MM.1S (cell line): ENCODE results near the gene GNAI2.

Experiments used
- DNase-seq: peaks from one replicate; pipeline ENCODE4 v3.0.0-alpha.2; 2015
- H2AFZ ChIP-seq: fragments of 300-600 bp; sonication (generic); 2 replicates; pipeline ENCODE4 v1.6.0; 2016; ENCODE audit warnings: antibody characterized with exemption, low read length
- H3F3A ChIP-seq: fragments of 300-600 bp; sonication (generic); 2 replicates; pipeline ENCODE4 v1.6.1; 2016; ENCODE audit warnings: mild to moderate bottlenecking, antibody characterized with exemption, low read length, moderate library complexity, mixed read lengths; ENCODE audit not compliant: insufficient read depth
- H3K27ac ChIP-seq: fragments of 300-600 bp; sonication (generic); 2 replicates; pipeline ENCODE4 v1.5.1; 2016; ENCODE audit warnings: mild to moderate bottlenecking, low read length
- H3K27me3 ChIP-seq: fragments of 300-600 bp; sonication (generic); replicated peaks from 2 replicates; pipeline ENCODE4 v1.6.0; 2016; ENCODE audit warnings: low read length; ENCODE audit not compliant: insufficient read depth
- H3K36me3 ChIP-seq: fragments of 300-600 bp; sonication (generic); replicated peaks from 2 replicates; pipeline ENCODE4 v1.6.1; 2016; ENCODE audit warnings: mild to moderate bottlenecking, low read length, mixed read lengths; ENCODE audit not compliant: insufficient read depth
- H3K4me1 ChIP-seq: fragments of 300-600 bp; sonication (generic); 2 replicates; pipeline ENCODE4 v1.6.1; 2016; ENCODE audit warnings: low read length, mixed read lengths
- H3K4me2 ChIP-seq: fragments of 300-600 bp; sonication (generic); 2 replicates; pipeline ENCODE4 v1.6.0; 2016; ENCODE audit warnings: low read depth, low read length
- H3K4me3 ChIP-seq: fragments of 300-600 bp; sonication (generic); 2 replicates; pipeline ENCODE4 v1.5.1; 2016; ENCODE audit warnings: low read length, mixed read lengths
- H3K79me2 ChIP-seq: fragments of 300-600 bp; sonication (generic); 2 replicates; pipeline ENCODE4 v1.6.1; 2016; ENCODE audit warnings: mixed run types, low read length, mixed read lengths
- H3K9ac ChIP-seq: fragments of 300-600 bp; sonication (generic); 2 replicates; pipeline ENCODE4 v1.6.1; 2016; ENCODE audit warnings: low read length, mixed read lengths
- H3K9me2 ChIP-seq: fragments of 300-600 bp; sonication (generic); replicated peaks from 2 replicates; pipeline ENCODE4 v1.6.1; 2016; ENCODE audit warnings: mild to moderate bottlenecking, low read length, mixed read lengths; ENCODE audit not compliant: insufficient read depth
- H3K9me3 ChIP-seq: fragments of 300-600 bp; sonication (generic); replicated peaks from 2 replicates; pipeline ENCODE4 v1.6.1; 2016; ENCODE audit warnings: mild to moderate bottlenecking, low read length, mixed read lengths; ENCODE audit not compliant: insufficient read depth
- H4K20me1 ChIP-seq: fragments of 300-600 bp; sonication (generic); 2 replicates; pipeline ENCODE4 v1.6.1; 2016; ENCODE audit warnings: mild to moderate bottlenecking, low read length, moderate library complexity, mixed read lengths; ENCODE audit not compliant: insufficient read depth
- EZH2 ChIP-seq: fragments of 300-600 bp; sonication (generic); optimal IDR thresholded peaks from 2 replicates; pipeline ENCODE3; 2017; ENCODE audit warnings: low read depth, mild to moderate bottlenecking, antibody characterized with exemption, low read length, mixed read lengths
- EZH2phosphoT487 ChIP-seq: fragments of 300-600 bp; sonication (generic); IDR thresholded peaks from 2 replicates; pipeline ENCODE4 v1.6.1; 2018; ENCODE audit warnings: antibody characterized with exemption, low read length
- TF ChIP-seq, protein P1 (sequence below): fragments of 300-600 bp; sonication (generic); IDR thresholded peaks from 2 replicates; pipeline ENCODE4 v1.5.1; 2016; ENCODE audit warnings: antibody characterized with exemption, low read length, mixed read lengths

Gene GNAI2

DNA sequence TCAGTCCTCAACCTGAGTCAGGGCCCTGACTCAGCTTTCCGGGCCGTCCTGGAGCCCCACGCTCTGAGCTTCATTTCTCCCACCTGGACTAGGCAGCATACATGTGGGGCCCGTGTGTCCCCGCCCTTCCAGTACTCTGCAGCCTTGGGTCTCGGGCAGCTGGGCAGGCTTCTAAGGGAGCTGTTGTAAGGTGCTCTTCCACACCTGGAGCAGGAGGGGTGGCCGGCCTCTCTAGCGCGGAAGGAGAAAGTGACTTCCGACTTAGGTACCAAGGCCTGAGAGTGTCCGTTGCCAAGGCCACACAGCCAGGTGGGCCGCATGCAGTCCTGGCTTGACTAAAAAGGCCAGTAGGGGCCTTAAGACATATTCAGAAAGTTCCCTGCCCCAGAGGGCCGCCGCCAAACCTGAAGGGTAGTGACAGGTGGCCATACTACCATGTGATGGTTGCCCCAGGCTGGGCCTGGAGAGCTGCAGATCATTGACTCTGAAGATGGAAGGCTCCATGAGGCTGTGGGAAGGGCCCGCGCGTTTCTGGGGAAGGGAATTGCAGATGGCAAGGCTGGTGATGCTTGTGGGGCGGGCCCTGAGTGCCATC is 23.5 kb downstream of the GNAI2 start:
- Histone ChIP-seq H3K9ac (peak overlapping the region; percentile 7; the same call in 1 of the 2 replicates), H3K27ac (no peak overlapping the region), H3K4me2 (peak overlapping the region; percentile 99), H3K4me1 (peaks cover 6% of the 10 kb centered on the region; the same call in 1 of the 2 replicates), H3K4me3 (peak overlapping the region; percentile 76; the same call in 1 of the 2 replicates), H3K9me3 (no peaks in the 10 kb centered on the region), H3K36me3 (peaks cover 8% of the 10 kb centered on the region), H3F3A (0 out of 2 replicates have a peak, but pooled peaks cover 6% of the 10 kb centered on the region), H3K79me2 (no peaks in the 10 kb centered on the region), H3K9me2 (no peaks in the 10 kb centered on the region), H4K20me1 (no peaks in the 10 kb centered on the region), H2AFZ (0 out of 2 replicates have a peak overlapping the region, but pooled peaks have one; percentile 22), H3K27me3 (no peaks in the 10 kb centered on the region)
- no peak for DNase-seq
- TF ChIP-seq EZH2phosphoT487 (no peak), EZH2 (no peak)
- TF ChIP-seq, protein P1, sequence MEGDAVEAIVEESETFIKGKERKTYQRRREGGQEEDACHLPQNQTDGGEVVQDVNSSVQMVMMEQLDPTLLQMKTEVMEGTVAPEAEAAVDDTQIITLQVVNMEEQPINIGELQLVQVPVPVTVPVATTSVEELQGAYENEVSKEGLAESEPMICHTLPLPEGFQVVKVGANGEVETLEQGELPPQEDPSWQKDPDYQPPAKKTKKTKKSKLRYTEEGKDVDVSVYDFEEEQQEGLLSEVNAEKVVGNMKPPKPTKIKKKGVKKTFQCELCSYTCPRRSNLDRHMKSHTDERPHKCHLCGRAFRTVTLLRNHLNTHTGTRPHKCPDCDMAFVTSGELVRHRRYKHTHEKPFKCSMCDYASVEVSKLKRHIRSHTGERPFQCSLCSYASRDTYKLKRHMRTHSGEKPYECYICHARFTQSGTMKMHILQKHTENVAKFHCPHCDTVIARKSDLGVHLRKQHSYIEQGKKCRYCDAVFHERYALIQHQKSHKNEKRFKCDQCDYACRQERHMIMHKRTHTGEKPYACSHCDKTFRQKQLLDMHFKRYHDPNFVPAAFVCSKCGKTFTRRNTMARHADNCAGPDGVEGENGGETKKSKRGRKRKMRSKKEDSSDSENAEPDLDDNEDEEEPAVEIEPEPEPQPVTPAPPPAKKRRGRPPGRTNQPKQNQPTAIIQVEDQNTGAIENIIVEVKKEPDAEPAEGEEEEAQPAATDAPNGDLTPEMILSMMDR: no peak

DNA sequence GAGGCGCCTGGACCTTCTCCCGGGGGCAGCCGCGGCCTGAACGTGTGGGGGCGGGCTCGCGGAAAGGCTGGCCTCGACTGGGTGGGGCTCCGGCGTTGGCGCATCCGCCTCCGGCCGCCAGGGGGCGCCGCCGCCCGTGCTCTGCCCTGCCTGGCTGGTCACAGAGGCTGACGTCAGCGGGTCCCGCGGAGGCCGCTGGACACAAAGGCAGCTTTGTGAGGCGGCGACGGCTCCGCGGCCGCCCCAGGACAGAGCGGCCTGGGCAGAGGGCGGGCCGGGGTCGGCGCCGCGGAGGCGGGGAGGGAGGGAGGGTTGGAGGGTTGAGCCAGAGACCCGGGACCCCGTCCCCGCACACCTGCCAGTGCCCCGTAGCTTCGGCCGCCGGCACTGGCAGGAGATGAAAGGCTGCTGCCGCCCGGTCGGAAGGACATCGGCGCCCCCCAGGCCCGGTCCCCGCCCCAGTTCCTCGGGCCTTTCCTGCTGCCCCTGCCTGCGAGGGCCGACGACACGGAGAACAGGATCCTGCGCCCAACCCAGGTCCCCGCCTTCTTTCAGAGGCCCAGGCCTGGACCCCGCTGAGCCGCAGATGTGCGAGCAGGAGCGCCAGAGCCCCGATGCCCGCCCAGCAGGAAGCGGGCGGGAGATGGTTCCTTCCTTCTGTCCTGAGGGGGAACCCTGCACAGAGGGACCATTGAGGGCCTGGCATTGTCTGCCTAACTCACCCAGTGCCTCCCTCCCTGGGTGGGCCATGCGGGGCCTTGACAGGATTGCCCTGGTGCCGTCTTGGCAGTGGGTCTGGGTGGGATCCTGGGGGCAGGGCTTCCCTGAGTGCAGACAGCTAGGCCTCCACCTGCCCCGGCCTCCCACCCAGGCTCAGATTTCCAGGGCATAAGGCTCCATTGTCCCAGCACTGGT is 24.3 kb downstream of the GNAI2 start:
- peak; percentile 87 for DNase-seq
- H3F3A ChIP-seq: 0 out of 2 replicates have a peak, but pooled peaks cover 6% of the 10 kb centered on the region
- no peaks in the 10 kb centered on the region for H3K79me2 ChIP-seq
- H3K9me2 ChIP-seq: no peaks in the 10 kb centered on the region
- TF ChIP-seq, protein P1: peak; percentile 91
- no peak for TF ChIP-seq EZH2
- TF ChIP-seq EZH2phosphoT487: no peak
- peaks cover 6% of the 10 kb centered on the region; the same call in 1 of the 2 replicates for H3K4me1 ChIP-seq
- peaks cover 8% of the 10 kb centered on the region for H3K36me3 ChIP-seq
- H3K27ac ChIP-seq: no peak overlapping the region
- peak overlapping the region; percentile 93 for H2AFZ ChIP-seq
- peak overlapping the region; percentile 76 for H3K4me3 ChIP-seq
- no peaks in the 10 kb centered on the region for H4K20me1 ChIP-seq
- H3K9me3 ChIP-seq: no peaks in the 10 kb centered on the region
- peaks cover 2% of the 10 kb centered on the region; the same call in 1 of the 2 replicates for H3K27me3 ChIP-seq
- peak overlapping the region; percentile 83 for H3K9ac ChIP-seq
- peak overlapping the region; percentile 99 for H3K4me2 ChIP-seq

DNA sequence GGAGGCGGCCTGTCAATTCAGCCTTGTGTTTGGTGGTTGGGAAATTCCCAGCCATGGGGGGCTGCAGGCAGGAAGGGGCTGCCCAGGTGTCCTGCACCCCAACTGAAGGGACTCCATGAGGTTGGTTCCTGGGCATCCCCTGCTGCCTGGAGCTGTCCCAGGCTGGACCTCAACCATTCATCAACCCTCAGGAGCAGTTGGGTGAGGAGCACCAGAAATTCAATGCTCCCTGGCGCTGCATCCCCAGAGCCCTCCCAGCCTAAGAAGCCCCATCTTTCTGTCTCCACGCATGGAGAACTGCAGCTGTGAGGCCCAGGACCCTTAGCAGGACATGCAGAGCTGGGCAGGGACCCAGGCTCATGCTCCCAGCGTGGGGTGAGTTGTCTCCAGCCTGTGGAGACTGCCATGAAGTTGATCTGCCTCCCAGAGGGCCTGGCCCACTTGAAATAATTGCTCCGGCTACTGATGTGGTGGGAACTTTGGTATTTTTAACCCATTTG is 25.0 kb downstream of the GNAI2 start:
- 0 out of 2 replicates have a peak, but pooled peaks cover 6% of the 10 kb centered on the region for H3F3A ChIP-seq
- no peaks in the 10 kb centered on the region for H4K20me1 ChIP-seq
- H3K79me2 ChIP-seq: no peaks in the 10 kb centered on the region
- DNase-seq: no peak
- no peak for TF ChIP-seq EZH2phosphoT487
- H3K9me3 ChIP-seq: no peaks in the 10 kb centered on the region
- peak overlapping the region; percentile 76 for H3K4me3 ChIP-seq
- peaks cover 6% of the 10 kb centered on the region; the same call in 1 of the 2 replicates for H3K4me1 ChIP-seq
- peaks cover 8% of the 10 kb centered on the region for H3K36me3 ChIP-seq
- peak overlapping the region; percentile 99; the same call in 1 of the 2 replicates for H3K4me2 ChIP-seq
- peak overlapping the region; percentile 83; the same call in 1 of the 2 replicates for H3K9ac ChIP-seq
- no peak overlapping the region for H2AFZ ChIP-seq
- H3K9me2 ChIP-seq: no peaks in the 10 kb centered on the region
- H3K27me3 ChIP-seq: peaks cover 9% of the 10 kb centered on the region
- no peak overlapping the region for H3K27ac ChIP-seq
